ENCODE data around the gene SAMHD1.
"Not testable (repeated sequence)": the region's sequence is repeated elsewhere in the genome, so short reads cannot be mapped to it uniquely, and the experiment has no call there.

SAMHD1 gene

DNA sequence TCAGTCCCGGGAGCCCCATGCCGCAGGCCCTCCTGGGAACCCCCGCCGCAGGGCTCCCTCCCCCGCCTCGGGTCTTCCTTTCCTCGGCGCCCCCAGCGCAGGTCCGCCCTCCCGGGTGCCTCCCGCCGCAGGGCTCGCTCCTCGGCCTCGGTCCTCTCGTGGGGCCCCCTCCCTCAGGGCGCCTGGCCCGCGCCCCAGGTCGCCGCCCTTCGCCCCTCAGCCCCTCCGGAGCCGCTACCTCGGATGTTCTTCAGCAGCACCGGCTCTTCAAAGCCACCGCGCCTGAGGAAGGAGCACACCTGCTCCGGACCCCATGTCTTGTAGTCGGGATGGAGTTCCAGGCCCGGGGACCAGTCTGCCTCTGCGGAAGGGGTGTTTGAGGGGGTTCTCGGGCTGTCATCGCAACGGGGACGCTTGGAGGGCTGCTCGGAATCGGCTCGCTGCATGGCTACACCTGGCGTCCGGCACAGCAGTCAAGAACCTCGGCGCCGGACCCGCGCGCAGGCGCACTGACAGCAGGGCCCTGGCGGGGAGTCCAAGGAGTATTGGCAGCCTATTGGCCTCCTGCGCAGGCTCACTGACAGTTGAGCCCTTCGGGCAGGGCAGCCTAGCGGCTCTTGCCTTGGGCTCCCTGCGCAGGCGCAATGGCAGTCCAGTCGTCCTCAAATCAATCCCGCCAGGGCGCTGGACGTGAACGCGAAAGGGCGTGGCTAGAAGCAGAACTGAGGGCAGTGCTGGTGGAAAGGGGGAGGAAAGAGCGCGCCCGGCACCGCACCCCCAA lies at the start of gene SAMHD1:
SAMHD1 (minus strand) TSS at position 511 of the 781 bp plus-strand sequence; CDS start at position 446, 65 bp downstream.
- H3K36me3 ChIP-seq (ENCODE audit: control insufficient read depth, insufficient read depth, low read length, severe bottlenecking) = no peaks in the 10 kb centered on the region
- peak within 1 kb of the TSS; percentile 96 for H3K9ac ChIP-seq (ENCODE audit: low read length)
- peak within 1 kb of the TSS; percentile 99 for H3K4me3 ChIP-seq (ENCODE audit: low read length)
- peak; percentile 99 for DNase-seq (ENCODE audit: low read depth)
- H3K27me3 ChIP-seq (replicated peaks; ENCODE audit: control insufficient read depth, insufficient read depth, low read length) = no peaks in the 10 kb centered on the region
- H3K4me1 ChIP-seq (ENCODE audit: control insufficient read depth, insufficient read depth, low read length) = peaks cover 33% of the 10 kb centered on the region
- no peaks in the 10 kb centered on the region for H3K9me3 ChIP-seq (ENCODE audit: control insufficient read depth, low read length)

DNA sequence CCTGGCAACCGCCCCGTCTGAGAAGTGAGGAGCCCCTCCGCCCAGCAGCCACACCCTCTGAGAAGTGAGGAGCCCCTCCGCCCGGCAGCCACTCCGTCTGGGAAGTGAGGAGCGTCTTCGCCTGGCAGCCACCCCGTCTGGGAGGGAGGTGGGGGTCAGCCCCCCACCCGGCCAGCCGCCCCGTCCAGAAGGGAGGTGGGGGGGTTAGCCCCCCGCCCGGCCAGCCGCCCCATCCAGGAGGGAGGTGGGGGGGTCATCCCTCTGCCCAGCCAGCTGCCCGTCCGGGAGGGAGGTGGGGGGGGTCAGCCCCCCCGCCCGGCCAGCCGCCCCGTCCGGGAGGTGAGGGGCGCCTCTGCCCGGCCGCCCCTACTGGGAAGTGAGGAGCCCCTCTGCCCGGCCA lies 48.7 kb upstream of the SAMHD1 start:
- H3K36me3 ChIP-seq (ENCODE audit: control insufficient read depth, insufficient read depth, low read length, severe bottlenecking); H3K27me3 ChIP-seq (replicated peaks; ENCODE audit: control insufficient read depth, insufficient read depth, low read length); H3K4me1 ChIP-seq (ENCODE audit: control insufficient read depth, insufficient read depth, low read length); H3K9me3 ChIP-seq (ENCODE audit: control insufficient read depth, low read length); DNase-seq (ENCODE audit: low read depth); H3K9ac ChIP-seq (ENCODE audit: low read length); H3K4me3 ChIP-seq (ENCODE audit: low read length): not testable (repeated sequence)

DNA sequence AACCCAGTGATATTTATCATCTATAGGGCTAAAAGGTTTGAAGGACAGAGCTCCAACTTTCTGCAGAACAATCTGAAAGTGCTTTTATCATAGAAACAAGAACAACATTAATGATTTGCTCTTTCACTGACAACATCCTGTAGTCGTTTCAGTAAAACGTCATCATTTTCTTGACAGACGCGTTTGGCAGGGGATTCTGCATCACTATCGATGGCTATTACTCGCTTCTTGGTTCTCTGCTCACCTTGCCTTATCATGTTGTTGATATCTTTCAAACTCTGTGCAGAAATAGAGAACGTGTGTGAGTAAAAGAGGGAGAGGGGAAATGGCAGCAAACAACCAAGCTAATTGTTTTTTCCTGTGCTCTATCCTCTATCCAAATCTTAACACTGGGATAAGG lies 47.1 kb upstream of the SAMHD1 start:
- Histone ChIP-seq H3K4me3 (ENCODE audit: low read length) (no peak overlapping the region), H3K27me3 (replicated peaks; ENCODE audit: control insufficient read depth, insufficient read depth, low read length) (no peaks in the 10 kb centered on the region), H3K9me3 (ENCODE audit: control insufficient read depth, low read length) (no peaks in the 10 kb centered on the region), H3K36me3 (ENCODE audit: control insufficient read depth, insufficient read depth, low read length, severe bottlenecking) (no peaks in the 10 kb centered on the region), H3K4me1 (ENCODE audit: control insufficient read depth, insufficient read depth, low read length) (no peaks in the 10 kb centered on the region), H3K9ac (ENCODE audit: low read length) (no peak overlapping the region)
- DNase-seq (ENCODE audit: low read depth) = no peak

DNA sequence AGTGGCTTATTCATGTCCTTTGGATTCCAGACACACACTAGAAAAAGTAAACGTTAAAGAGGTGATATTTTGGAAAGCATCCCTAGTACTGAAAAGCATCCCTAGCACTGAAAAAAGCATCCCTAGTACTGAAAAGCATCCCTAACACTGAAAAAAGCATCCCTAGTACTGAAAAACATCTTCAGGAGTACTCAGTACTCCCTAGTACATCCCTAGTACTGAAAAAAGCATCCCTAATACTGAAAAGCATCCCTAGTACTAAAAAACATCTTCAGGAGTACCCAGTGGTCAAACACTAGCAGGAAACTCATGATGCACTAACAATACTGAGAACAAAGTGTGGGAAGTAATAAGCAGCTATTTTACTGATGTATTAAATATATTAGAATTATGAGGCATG lies 45.6 kb upstream of the SAMHD1 start:
- no peak for DNase-seq (ENCODE audit: low read depth)
- H3K4me1 ChIP-seq (ENCODE audit: control insufficient read depth, insufficient read depth, low read length) = no peaks in the 10 kb centered on the region
- no peaks in the 10 kb centered on the region for H3K27me3 ChIP-seq (replicated peaks; ENCODE audit: control insufficient read depth, insufficient read depth, low read length)
- no peak overlapping the region for H3K4me3 ChIP-seq (ENCODE audit: low read length)
- no peaks in the 10 kb centered on the region for H3K36me3 ChIP-seq (ENCODE audit: control insufficient read depth, insufficient read depth, low read length, severe bottlenecking)
- peaks cover 9% of the 10 kb centered on the region for H3K9me3 ChIP-seq (ENCODE audit: control insufficient read depth, low read length)
- no peak overlapping the region for H3K9ac ChIP-seq (ENCODE audit: low read length)

DNA sequence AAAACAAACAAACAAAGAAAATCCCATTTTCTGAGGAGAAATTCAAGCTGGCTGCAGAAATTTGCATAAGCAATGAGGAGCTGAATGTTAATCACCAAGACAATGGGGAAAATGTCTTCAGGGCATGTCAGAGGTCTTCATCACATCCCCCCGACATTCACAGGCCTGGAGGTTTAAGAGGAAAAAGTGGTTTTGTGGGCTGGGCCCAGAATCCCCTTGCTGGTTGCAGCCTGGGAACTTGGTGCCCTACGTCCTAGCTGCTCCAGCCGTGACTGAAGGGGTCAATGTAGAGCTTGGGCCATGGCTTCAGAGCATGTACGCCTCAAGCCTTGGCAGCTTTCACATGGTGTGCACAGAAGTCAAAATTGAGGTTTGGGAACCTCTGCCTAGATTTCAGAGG lies 42.7 kb upstream of the SAMHD1 start:
- not testable (repeated sequence) for H3K9ac ChIP-seq (ENCODE audit: low read length); H3K4me1 ChIP-seq (ENCODE audit: control insufficient read depth, insufficient read depth, low read length); H3K27me3 ChIP-seq (replicated peaks; ENCODE audit: control insufficient read depth, insufficient read depth, low read length); H3K36me3 ChIP-seq (ENCODE audit: control insufficient read depth, insufficient read depth, low read length, severe bottlenecking); H3K9me3 ChIP-seq (ENCODE audit: control insufficient read depth, low read length); DNase-seq (ENCODE audit: low read depth); H3K4me3 ChIP-seq (ENCODE audit: low read length)

DNA sequence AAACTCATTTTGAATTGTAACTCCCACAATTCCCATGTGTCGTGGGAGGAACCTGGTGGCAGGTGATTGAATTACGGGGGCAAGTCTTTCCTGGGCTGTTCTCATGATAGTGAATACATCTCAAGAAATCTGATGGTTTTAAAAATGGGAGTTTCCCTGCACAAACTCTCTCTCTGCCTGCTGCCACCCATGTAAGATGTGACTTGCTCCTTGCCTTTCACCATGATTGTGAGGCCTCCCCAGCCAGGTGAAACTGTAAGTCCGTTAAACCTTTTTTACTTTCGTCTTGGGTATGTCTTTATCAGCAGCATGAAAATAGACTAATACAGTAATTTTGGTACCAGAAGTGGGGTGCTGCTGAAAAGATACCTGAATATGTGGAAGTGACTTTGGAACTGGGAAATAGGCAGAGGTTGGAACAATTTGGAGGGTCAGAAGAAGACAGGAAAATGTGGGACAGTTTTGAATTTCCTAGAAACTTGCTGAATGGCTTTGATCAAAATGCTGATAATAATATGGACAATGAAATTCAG lies 41.4 kb upstream of the SAMHD1 start:
- H3K9me3 ChIP-seq (ENCODE audit: control insufficient read depth, low read length) = peaks cover 9% of the 10 kb centered on the region
- H3K9ac ChIP-seq (ENCODE audit: low read length) = no peak overlapping the region
- DNase-seq (ENCODE audit: low read depth) = no peak
- no peaks in the 10 kb centered on the region for H3K36me3 ChIP-seq (ENCODE audit: control insufficient read depth, insufficient read depth, low read length, severe bottlenecking)
- H3K4me3 ChIP-seq (ENCODE audit: low read length) = no peak overlapping the region
- H3K27me3 ChIP-seq (replicated peaks; ENCODE audit: control insufficient read depth, insufficient read depth, low read length) = no peaks in the 10 kb centered on the region
- no peaks in the 10 kb centered on the region for H3K4me1 ChIP-seq (ENCODE audit: control insufficient read depth, insufficient read depth, low read length)

DNA sequence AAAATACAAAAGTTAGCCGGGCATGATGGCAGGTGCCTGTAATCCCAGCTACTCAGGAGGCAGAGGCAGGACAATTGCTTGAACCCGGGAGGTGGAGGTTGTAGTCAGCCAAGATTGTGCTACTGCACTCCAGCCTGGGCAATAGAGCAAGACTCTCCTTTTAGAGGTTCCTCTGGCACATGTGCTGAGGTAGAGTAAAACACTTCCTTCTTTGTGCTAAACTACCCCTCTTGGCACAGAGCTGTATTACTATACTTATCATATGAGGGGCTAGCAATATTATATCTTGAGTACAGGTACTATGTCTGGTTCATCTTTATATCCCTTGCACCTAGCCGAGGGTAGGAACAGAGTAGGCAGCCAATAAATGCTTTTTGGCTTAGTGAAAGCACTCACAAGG lies 40.2 kb upstream of the SAMHD1 start:
- H3K9me3 ChIP-seq (ENCODE audit: control insufficient read depth, low read length) = peaks cover 9% of the 10 kb centered on the region
- no peak overlapping the region for H3K9ac ChIP-seq (ENCODE audit: low read length)
- no peaks in the 10 kb centered on the region for H3K27me3 ChIP-seq (replicated peaks; ENCODE audit: control insufficient read depth, insufficient read depth, low read length)
- no peaks in the 10 kb centered on the region for H3K4me1 ChIP-seq (ENCODE audit: control insufficient read depth, insufficient read depth, low read length)
- no peak for DNase-seq (ENCODE audit: low read depth)
- no peaks in the 10 kb centered on the region for H3K36me3 ChIP-seq (ENCODE audit: control insufficient read depth, insufficient read depth, low read length, severe bottlenecking)
- H3K4me3 ChIP-seq (ENCODE audit: low read length) = no peak overlapping the region

DNA sequence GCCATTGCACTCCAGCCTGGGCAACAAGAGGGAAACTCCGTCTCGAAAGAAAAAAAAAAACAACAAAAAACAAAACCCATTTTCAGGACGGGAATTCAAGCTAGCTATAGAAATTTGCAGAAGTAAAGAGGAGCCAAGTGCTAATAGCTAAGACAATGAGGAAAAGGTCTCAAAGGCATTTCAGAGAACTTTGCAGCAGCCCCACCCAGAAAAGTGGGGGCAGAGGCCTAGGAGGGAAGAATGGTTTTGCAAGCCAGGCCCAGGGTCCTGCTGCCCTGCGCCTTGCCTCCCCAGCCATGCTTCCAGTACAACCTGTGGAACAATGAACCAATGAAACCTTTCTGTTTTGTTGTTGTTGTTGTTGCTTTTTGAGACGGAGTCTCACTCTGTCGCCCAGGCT lies 38.3 kb upstream of the SAMHD1 start:
- Histone ChIP-seq H3K9me3 (ENCODE audit: control insufficient read depth, low read length) (peaks cover 9% of the 10 kb centered on the region), H3K4me1 (ENCODE audit: control insufficient read depth, insufficient read depth, low read length) (no peaks in the 10 kb centered on the region), H3K4me3 (ENCODE audit: low read length) (no peak overlapping the region), H3K27me3 (replicated peaks; ENCODE audit: control insufficient read depth, insufficient read depth, low read length) (no peaks in the 10 kb centered on the region), H3K36me3 (ENCODE audit: control insufficient read depth, insufficient read depth, low read length, severe bottlenecking) (no peaks in the 10 kb centered on the region), H3K9ac (ENCODE audit: low read length) (no peak overlapping the region)
- no peak for DNase-seq (ENCODE audit: low read depth)

DNA sequence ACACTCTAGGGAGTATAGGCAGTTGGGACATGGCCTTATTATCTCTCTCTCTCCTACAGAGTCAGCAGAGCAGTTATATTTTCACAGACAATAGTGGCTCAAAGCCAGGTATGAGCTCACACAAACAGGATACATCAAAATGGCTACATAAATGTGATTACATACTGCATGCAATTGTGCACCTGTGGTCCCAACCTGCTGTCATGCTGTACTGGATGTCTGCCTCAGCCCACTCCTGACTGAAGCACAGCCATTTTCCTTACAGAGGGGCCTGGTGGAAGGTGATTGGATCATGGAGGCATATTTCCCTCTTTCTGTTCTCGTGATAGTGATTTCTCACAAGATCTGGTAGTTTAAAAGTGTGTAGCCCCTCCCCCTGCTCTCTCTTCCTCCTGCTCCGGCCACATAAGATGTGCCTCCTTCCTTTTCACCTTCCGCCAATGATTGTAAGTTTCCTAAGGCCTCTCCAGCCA lies 37.0 kb upstream of the SAMHD1 start:
- Histone ChIP-seq H3K4me1 (ENCODE audit: control insufficient read depth, insufficient read depth, low read length) (no peaks in the 10 kb centered on the region), H3K36me3 (ENCODE audit: control insufficient read depth, insufficient read depth, low read length, severe bottlenecking) (no peaks in the 10 kb centered on the region), H3K9ac (ENCODE audit: low read length) (no peak overlapping the region), H3K4me3 (ENCODE audit: low read length) (no peak overlapping the region), H3K27me3 (replicated peaks; ENCODE audit: control insufficient read depth, insufficient read depth, low read length) (no peaks in the 10 kb centered on the region), H3K9me3 (ENCODE audit: control insufficient read depth, low read length) (peaks cover 9% of the 10 kb centered on the region)
- DNase-seq (ENCODE audit: low read depth) = peak; percentile 3

DNA sequence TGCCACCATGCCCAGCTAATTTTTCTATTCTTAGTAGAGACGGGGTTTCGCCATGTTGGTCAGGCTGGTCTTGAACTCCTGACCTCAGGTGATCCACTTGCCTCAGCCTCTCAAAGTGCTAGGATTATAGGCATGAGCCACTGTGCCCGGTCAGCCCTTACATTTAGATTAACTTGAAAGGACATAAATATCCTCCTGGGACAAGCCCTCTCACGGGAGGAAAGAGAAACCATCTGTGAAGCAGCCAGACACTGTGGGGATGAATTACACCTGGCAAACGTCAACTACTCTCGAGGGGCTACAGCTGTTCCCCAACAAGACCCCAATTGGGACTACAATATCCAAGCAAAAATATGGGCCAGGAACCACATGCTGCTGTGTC lies 32.7 kb upstream of the SAMHD1 start:
- H3K36me3 ChIP-seq (ENCODE audit: control insufficient read depth, insufficient read depth, low read length, severe bottlenecking) = no peaks in the 10 kb centered on the region
- DNase-seq (ENCODE audit: low read depth) = no peak
- no peak overlapping the region for H3K9ac ChIP-seq (ENCODE audit: low read length)
- no peaks in the 10 kb centered on the region for H3K9me3 ChIP-seq (ENCODE audit: control insufficient read depth, low read length)
- H3K4me3 ChIP-seq (ENCODE audit: low read length) = no peak overlapping the region
- H3K27me3 ChIP-seq (replicated peaks; ENCODE audit: control insufficient read depth, insufficient read depth, low read length) = no peaks in the 10 kb centered on the region
- no peaks in the 10 kb centered on the region for H3K4me1 ChIP-seq (ENCODE audit: control insufficient read depth, insufficient read depth, low read length)

DNA sequence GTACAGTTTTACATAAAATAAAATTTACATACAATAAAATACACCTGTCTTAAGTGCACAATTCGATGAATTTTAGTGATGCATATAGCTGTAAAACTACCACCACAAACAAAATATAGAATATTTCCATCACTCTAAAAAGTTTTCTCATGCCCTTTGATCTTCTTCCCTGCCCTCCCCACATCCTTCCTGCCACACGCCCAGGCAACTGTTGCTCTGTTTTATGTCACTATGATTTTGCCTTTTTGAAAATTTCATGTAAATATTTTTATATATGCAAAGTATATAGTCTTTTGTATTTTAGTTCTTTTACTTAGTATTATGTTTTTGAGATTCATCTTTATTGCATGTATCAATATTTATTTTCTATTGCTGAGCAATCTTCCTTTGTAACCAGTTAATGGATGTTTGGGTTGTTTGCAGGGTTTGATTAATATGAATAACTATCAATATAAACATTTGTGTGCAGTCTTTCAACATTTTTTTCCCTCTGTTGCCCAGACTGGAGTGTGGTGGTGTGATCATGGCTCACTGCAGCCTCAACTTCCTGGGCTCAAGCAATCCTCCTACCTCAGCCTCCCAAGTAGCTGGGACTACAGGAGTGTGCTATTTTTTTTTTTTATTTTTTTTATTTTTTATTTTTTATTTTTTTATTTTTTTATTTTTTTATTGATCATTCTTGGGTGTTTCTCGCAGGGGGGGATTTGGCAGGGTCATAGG lies 23.8 kb upstream of the SAMHD1 start:
- no peaks in the 10 kb centered on the region for H3K27me3 ChIP-seq (replicated peaks; ENCODE audit: control insufficient read depth, insufficient read depth, low read length)
- H3K9ac ChIP-seq (ENCODE audit: low read length) = no peak overlapping the region
- H3K4me1 ChIP-seq (ENCODE audit: control insufficient read depth, insufficient read depth, low read length) = no peaks in the 10 kb centered on the region
- no peaks in the 10 kb centered on the region for H3K36me3 ChIP-seq (ENCODE audit: control insufficient read depth, insufficient read depth, low read length, severe bottlenecking)
- DNase-seq (ENCODE audit: low read depth) = no peak
- H3K4me3 ChIP-seq (ENCODE audit: low read length) = no peak overlapping the region
- no peaks in the 10 kb centered on the region for H3K9me3 ChIP-seq (ENCODE audit: control insufficient read depth, low read length)

All from adipocyte (in vitro differentiated cells).